CD4-positive, alpha-beta T cell treated with Interferon alpha-2 for 1 hour (primary cell): ENCODE results near the gene THTPA.

Experiments
- DNase-seq, 2 donors: peaks; one replicate each; pipeline ENCODE4 v3.0.0-alpha.2; 2020 to 2022

THTPA gene

DNA sequence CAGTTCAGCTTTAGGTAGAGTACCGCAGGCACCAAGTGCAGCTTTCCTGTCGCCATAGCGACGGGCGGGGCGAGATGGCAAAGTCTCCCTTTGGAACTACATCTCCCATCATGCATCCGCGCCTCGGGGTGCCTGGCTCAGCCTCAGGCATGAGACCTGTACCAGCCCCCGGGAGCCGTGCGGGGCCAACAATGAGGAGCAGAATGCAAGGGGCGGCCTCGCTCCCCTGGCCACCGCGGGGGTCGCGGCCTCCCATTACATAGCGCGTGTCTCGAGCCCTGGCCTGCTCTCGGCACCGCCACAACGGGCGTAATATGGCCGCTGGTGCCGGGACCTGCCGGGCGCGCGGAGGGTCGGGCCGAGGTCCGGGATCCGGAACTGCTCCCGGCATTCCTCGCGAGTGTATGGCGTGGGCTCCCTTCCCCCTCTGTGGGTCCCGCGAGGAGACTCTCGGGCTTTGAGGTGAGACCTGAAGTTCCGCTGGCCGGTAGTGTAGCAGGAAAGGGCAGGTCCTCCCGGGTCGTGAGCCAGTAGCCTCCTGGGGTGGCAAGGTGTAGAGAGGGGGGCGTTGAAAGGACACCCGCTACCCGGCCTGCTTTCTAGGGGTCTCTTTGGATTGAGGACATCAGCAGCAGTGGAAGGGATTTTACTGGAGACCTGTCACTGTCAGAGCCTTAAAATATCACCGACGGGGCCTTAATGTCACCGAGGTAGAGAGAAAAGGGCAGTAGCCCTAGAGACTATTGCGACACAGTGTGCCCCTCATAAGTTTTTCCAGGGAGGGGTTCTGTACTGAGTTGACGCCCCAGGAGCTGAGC, at the start of gene THTPA:
THTPA (plus strand) TSS at position 390 of the 818 bp plus-strand sequence. CDS start 487 bp downstream, outside the sequence.
- peak; percentile 92 to 94 for DNase-seq

DNA sequence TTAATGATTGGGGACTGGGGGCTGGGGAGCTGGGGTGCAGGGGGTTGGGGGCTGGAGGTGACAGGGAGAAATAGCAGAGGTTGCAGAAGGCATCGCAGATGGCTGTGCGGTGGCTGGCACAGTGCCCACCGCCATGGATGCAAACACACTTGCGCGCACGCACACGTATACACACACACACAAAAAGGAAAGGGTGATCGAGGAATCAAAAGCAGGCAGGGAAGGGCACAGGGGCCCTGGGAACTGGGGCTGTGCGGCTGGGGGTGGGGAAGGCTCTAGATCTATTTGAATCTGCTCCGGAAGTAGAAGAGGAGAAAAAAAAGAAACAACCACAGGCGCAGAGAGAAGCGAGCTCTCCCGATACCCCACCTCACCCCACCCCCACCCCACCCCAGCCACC, 43.9 kb upstream of the THTPA start:
- DNase-seq, result no peak

- no peak for DNase-seq
Measured at GRCh38 chr14:23513005-23513817, 42.9 kb upstream of the THTPA start.

- DNase-seq, result no peak
Measured at GRCh38 chr14:23513818-23514643, 42.0 kb upstream of the THTPA start.

DNA sequence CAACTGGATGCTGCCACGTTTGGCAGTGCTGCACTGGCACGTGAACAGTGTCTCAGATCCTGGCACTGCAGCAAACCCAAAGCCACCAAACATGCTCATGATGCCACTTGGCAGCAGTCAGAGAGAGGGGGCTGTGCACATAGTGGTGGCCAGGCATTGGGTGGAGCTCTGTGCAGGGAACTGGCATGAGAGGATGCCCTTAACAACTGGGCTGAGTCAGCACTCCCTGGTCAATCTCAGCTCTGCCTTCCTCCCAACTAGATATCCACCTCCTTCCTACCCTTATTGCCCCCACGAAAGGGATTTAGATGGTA, 41.5 kb upstream of the THTPA start:
- no peak for DNase-seq

- DNase-seq, result no peak
Measured at GRCh38 chr14:23517650-23518326, 38.3 kb upstream of the THTPA start.

DNA sequence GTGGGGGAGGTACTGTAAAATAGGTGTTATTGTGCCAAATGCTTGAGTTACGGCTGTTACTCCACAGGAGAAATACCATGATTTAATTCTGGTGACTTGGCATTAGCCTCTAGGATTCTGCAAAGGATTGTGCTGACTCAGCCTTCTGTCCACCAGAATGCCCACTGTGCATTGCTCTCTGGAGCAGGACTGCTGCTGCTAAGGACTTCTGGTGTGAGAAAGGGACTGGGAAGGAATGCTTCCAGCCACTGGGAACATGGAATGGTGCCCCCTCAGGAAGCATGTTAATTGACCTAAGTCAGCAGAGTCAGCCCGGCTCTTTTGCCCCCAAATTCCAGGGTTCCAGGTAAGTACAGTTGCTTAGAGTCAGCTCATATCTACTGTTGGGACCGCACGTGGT, 37.4 kb upstream of the THTPA start:
- DNase-seq, result no peak

DNA sequence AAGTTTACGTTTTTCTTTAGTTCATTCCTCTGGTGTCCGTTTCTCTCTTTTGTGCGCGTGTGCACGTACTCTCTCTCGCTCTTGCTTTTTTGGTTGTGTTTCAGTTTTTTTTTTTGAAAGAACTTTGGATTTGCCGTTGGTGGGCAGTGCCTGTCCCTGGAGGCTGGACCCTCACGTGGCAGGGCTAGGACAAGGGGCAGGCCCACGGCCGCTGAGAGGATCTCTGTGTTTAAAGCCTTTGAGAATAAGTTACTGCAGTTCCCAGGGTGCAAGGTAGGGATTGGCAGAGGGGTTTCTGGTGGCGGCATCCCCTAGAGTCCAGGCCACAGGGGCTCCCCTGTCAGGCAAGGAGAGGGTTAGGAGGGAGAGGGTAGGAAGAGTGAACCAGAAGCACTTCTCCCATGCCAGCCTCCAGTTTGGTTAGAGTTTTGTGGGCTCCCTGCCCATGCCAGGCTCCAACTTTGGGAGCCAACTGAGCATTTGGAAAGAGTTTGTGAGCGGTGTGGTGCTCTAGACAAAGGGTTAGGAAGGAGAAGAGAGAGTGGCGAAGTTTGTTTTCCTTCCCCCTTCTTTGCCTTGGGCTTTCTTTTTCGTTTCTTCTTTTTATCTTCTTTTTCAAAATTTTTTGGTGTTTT, 35.1 kb upstream of the THTPA start:
- DNase-seq, result no peak

DNA sequence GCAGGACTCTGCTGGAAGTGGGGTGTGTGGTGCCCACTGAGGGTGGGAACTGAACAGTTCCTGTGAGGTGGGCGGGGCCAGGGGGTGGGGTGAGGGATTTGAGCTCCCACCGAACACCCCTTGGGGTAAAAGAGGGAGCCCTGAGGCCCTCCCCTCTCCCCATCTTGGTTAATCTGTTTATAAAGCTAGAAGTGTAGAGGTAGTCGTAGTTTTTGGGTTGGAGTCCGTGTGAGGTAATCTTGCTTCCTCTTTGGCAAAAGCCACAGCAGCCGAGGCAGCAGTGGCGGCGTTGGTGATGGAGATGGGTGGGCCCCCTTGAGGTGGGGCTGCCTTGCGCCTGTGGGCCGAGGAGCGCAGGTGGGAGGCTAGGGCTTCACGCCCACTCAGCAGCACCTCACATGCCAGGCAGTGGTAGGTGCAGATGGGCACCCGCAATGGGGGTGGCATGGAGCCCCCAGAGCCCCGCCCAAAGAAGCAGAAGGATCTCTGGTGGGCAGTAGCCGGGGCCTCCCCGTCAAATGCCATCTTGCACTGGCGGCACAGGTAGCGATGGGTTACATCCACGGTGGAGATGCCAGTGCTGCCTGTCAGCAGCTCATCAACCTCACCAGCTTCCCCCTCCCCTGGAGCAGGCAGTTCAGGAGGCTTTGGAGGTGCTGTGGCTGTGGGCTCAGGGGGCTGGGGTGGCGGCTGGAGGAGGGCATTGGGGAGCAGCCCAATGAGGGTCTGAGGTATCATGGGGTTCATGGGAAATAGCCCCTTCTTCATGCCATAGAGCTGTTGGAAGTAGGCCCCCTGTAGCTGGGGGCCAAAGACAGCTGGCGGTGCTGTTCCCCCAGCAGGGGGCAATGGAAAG, 34.1 kb upstream of the THTPA start:
- no peak for DNase-seq

GRCh38 chr14:23522643-23523198, 33.4 kb upstream of the THTPA start:
- no peak for DNase-seq

DNA sequence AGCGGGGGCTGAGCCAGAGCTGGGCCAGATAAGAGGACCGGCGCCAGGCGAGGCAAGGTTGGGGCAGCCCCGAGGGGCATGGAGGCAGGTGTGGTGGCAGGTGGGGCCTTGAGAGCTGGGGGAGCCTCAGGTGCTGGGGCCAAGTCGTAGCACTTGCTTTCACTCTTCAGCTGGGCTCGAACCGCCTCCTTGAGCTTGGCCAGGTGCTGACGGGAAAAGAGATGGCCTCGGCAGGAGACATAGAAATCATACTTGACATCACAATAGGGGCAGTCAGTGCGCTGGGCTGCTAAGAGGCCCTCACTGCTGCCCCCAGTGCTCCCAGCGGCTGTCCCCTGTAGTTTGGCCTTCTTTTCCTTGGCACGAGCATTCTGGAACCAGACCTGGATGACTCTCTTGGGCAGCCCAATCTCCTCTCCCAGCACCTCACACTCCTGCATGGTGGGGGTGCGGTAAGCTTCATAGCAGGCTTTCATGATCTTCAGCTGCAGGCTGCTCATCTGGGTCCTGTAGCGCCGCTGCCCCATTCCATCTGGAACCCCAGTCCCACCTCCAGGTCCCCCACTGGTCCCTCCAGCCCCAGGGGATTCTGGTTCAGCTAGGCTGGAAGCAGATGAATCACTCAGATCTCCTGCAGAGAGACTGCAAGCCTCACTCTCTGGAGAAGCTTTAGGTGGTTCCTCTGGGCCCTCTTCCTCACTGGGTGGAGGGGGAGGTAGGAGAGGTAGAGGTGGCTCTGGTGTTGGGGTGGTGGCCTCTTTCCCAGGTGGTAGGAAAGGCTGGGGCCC, 32.6 kb upstream of the THTPA start:
- DNase-seq, result no peak

DNA sequence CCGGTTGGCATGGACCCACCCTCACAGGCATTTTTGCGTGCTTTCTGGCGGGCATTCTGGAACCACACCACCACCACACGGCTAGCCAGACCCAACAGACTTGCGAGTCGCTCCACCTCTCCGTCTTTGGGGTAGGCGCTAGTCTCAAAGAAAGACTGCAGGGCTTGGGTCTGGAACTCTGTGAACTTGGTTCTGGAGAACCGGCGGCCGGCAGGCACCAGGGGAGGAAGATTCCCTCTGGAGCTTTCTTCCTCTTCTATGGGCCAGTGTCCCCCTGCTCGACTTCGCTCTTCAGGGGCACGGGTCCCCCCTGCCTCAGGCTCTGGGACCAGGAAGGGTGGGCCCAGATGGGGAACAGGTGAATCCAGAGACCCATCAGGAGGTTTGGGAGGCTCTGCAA, 31.1 kb upstream of the THTPA start:
- DNase-seq, result no peak

- no peak for DNase-seq
Measured at GRCh38 chr14:23525611-23526010, 30.5 kb upstream of the THTPA start.

DNA sequence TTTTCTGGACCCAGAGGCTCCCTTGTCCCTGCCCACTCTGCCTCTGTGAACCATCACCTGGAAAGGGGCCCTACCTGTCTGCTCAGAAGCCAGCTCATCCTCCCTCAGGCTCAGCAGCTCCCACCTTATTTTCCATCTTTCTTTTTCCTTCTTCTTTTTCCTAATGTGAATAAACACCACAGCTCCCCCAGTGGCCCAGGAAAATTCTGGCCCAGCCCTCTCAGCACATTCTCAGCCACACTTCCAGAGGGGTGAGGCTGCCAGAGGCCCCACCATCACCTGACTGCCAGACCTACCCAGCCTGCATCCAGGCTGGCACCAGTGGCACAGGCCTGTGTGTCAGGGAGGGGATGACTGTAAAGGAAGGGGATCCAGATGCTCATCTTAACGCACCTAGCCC, 27.5 kb upstream of the THTPA start:
- no peak for DNase-seq

GRCh38 chr14:23529016-23529415, 27.1 kb upstream of the THTPA start:
- no peak for DNase-seq

- DNase-seq, result no peak
Measured at GRCh38 chr14:23530375-23531055, 25.6 kb upstream of the THTPA start.

- no peak for DNase-seq
Measured at GRCh38 chr14:23531391-23531790, 24.7 kb upstream of the THTPA start.

- DNase-seq, result no peak
Measured at GRCh38 chr14:23532658-23533057, 23.4 kb upstream of the THTPA start.

DNA sequence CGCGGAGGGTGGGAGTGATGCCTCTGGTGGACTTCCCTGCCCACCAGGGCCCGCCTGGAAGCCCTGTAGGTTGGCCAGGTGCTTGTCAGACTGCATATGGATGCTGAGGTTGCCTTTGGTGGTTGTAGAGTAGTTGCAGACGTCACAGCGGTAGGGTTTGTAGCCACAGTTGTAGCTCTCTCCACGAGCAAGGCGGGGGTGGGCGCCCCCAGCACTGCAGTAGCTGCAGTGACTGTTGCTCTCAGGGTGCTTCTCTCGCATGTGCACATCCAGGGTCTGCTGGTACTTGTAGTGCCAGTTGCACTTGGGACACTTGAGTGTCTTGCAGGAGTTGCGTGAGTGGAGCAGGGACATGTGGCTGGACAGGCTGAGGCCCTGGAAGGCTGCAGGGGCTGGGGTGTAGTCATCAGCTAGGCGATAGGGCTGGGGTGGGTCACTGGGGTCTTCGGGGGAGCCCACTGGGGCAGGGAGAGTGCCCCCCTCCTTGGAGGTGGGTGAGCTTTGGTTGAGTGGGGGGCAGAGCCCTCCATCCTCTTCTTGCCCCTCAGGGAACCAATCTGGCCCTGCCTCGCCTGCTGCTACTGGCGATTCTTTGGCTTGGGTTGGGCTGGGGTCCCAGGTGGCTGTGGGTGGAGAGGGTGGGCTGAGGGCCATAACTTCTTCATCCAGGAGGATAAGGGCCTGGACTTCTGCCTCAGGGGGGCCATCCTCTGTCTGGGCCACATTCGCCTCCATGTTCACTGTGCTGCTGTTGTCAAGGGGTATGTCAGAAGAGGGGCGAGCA, 22.2 kb upstream of the THTPA start:
- DNase-seq, result no peak
